Measurements from ENCODE around the gene KBTBD12. TPM values are rescaled to one million over a fixed set of nuclear protein-coding genes. Genes with fewer than 3 reads are reported as not detected.

The KBTBD12 gene

Small RNAs within 50 kb of the gene (small RNA-seq; reads per million reads assigned to genes)
- gene RNA5SP139 (ENCODE audit: insufficient read depth): not detected

All from mesendoderm (in vitro differentiated cells).